Measurements from ENCODE around the gene CEBPA. TPM values are rescaled to one million over a fixed set of nuclear protein-coding genes. Genes with fewer than 3 reads are reported as not detected.

CEBPA gene
- total RNA-seq, 2 donors from 2014 or later: 67.1 to 76.4 TPM

GRCh38 chr19:33283589-33283988, 18.7 kb downstream of the CEBPA start:
- no peak for TF ChIP-seq CTCF (IDR thresholded peaks at IDR 0.05)
- Histone ChIP-seq H3K27ac (no peak overlapping the region), H3K27me3 (no peaks in the 10 kb centered on the region), H3K36me3 (no peaks in the 10 kb centered on the region), H3K9me3 (no peaks in the 10 kb centered on the region), H3K4me3 (no peak overlapping the region), H3K4me1 (peaks cover 6% of the 10 kb centered on the region), H3K9ac (ENCODE audit: low read depth in 2 of 2, low read length in 2 of 2) (no peak overlapping the region)
- no peak for DNase-seq
- intact Hi-C loops (cut with DNase I): no loop called here

GRCh38 chr19:33282036-33282671, 20.2 kb downstream of the CEBPA start:
- Histone ChIP-seq H3K4me1 (peaks cover 6% of the 10 kb centered on the region), H3K9ac (ENCODE audit: low read depth in 2 of 2, low read length in 2 of 2) (no peak overlapping the region), H3K9me3 (no peaks in the 10 kb centered on the region), H3K36me3 (no peaks in the 10 kb centered on the region), H3K27ac (no peak overlapping the region), H3K4me3 (no peak overlapping the region), H3K27me3 (no peaks in the 10 kb centered on the region)
- intact Hi-C loops (cut with DNase I): no loop called here
- no peak for TF ChIP-seq CTCF (IDR thresholded peaks at IDR 0.05)
- no peak for DNase-seq

- Histone ChIP-seq H3K4me3 (no peak overlapping the region), H3K9ac (ENCODE audit: low read depth in 2 of 2, low read length in 2 of 2) (peak overlapping the region in 1 of 2 donors; percentile 10), H3K4me1 (peaks cover 6% of the 10 kb centered on the region), H3K36me3 (no peaks in the 10 kb centered on the region), H3K9me3 (no peaks in the 10 kb centered on the region), H3K27ac (no peak overlapping the region), H3K27me3 (no peaks in the 10 kb centered on the region)
- DNase-seq: no peak
- intact Hi-C loops (cut with DNase I): no loop called here
- no peak for TF ChIP-seq CTCF (IDR thresholded peaks at IDR 0.05)
These were observed 20.9 kb downstream of the CEBPA start for GRCh38 chr19:33281296-33281926.

- Histone ChIP-seq H3K36me3 (no peaks in the 10 kb centered on the region), H3K4me3 (no peak overlapping the region), H3K4me1 (peaks cover 5% of the 10 kb centered on the region), H3K9ac (ENCODE audit: low read depth in 2 of 2, low read length in 2 of 2) (peak overlapping the region in 1 of 2 donors; percentile 10), H3K27me3 (no peaks in the 10 kb centered on the region), H3K27ac (no peak overlapping the region), H3K9me3 (no peaks in the 10 kb centered on the region)
- intact Hi-C loops (cut with DNase I): no loop called here
- no peak for TF ChIP-seq CTCF (IDR thresholded peaks at IDR 0.05)
- DNase-seq: no peak
These were observed 21.9 kb downstream of the CEBPA start for GRCh38 chr19:33280351-33280921.

- no peak overlapping the region for H3K9ac ChIP-seq (ENCODE audit: low read depth in 2 of 2, low read length in 2 of 2)
- H3K27me3 ChIP-seq: no peaks in the 10 kb centered on the region
- TF ChIP-seq CTCF (IDR thresholded peaks at IDR 0.05): no peak
- H3K9me3 ChIP-seq: no peaks in the 10 kb centered on the region
- no peak overlapping the region for H3K27ac ChIP-seq
- intact Hi-C loops (cut with DNase I): no loop called here
- peaks cover 5% of the 10 kb centered on the region for H3K4me1 ChIP-seq
- no peak for DNase-seq
- H3K4me3 ChIP-seq: no peak overlapping the region
- no peaks in the 10 kb centered on the region for H3K36me3 ChIP-seq
These were observed 22.6 kb downstream of the CEBPA start for GRCh38 chr19:33279430-33280350.
